ENCODE data around the gene KLHL22.

KLHL22 gene

DNA sequence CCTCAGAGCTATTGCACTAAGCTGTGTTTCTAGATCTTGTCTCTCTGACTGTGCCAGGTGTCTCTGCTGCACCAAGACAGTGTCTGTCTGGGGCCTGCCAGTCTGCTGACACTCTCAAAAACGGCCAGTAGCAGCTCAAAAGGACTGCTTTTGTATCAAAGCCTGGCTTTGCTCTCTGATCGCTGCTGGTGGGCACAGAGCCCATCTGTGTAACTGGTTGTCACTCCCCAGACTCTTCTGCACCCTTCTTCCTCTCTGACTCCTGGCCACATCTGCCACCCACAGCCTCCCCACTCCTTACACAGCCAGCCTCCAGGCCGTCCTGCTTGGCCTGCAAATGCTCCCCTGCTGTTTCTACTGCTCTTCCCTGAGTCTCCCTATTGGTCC lies 38.3 kb upstream of the KLHL22 start:
- ATAC-seq (ENCODE audit: insufficient read depth, low read depth) (peak; percentile 34; the same call in 1 of the 3 replicates), DNase-seq (no peak)
- Histone ChIP-seq H3K4me3 (ENCODE audit: low read depth in 1 of 2, low read length in 2 of 2) (no peak overlapping the region), H3K36me3 (ENCODE audit: insufficient read depth, low read length) (peaks cover 66% of the 10 kb centered on the region), H3K27ac (ENCODE audit: low read length) (no peak overlapping the region), H3K4me2 (ENCODE audit: insufficient read depth, low read length) (no peak overlapping the region), H3K79me2 (ENCODE audit: insufficient read depth, low read length) (peaks cover 87% of the 10 kb centered on the region), H3K27me3 (ENCODE audit: insufficient read depth, low read length, poor library complexity) (no peaks in the 10 kb centered on the region), H3K9me3 (ENCODE audit: insufficient read depth, low read length, severe bottlenecking) (no peaks in the 10 kb centered on the region), H4K20me1 (ENCODE audit: insufficient read depth, low read length) (peaks cover 78% of the 10 kb centered on the region), H3K9ac (ENCODE audit: low read depth, low read length) (no peak overlapping the region), H2AFZ (ENCODE audit: low read depth, low read length) (no peak overlapping the region), H3K4me1 (ENCODE audit: insufficient read depth, low read length) (no peaks in the 10 kb centered on the region; the same call in 1 of the 2 replicates)
- TF ChIP-seq, protein P1, sequence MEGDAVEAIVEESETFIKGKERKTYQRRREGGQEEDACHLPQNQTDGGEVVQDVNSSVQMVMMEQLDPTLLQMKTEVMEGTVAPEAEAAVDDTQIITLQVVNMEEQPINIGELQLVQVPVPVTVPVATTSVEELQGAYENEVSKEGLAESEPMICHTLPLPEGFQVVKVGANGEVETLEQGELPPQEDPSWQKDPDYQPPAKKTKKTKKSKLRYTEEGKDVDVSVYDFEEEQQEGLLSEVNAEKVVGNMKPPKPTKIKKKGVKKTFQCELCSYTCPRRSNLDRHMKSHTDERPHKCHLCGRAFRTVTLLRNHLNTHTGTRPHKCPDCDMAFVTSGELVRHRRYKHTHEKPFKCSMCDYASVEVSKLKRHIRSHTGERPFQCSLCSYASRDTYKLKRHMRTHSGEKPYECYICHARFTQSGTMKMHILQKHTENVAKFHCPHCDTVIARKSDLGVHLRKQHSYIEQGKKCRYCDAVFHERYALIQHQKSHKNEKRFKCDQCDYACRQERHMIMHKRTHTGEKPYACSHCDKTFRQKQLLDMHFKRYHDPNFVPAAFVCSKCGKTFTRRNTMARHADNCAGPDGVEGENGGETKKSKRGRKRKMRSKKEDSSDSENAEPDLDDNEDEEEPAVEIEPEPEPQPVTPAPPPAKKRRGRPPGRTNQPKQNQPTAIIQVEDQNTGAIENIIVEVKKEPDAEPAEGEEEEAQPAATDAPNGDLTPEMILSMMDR (IDR thresholded peaks at IDR 0.05; ENCODE audit: borderline replicate concordance, extremely low read depth, low read length, poor library complexity, severe bottlenecking), result no peak
- no peak for TF ChIP-seq EZH2 (IDR thresholded peaks at IDR 0.05; ENCODE audit: borderline replicate concordance, low read depth, low read length, severe bottlenecking)

DNA sequence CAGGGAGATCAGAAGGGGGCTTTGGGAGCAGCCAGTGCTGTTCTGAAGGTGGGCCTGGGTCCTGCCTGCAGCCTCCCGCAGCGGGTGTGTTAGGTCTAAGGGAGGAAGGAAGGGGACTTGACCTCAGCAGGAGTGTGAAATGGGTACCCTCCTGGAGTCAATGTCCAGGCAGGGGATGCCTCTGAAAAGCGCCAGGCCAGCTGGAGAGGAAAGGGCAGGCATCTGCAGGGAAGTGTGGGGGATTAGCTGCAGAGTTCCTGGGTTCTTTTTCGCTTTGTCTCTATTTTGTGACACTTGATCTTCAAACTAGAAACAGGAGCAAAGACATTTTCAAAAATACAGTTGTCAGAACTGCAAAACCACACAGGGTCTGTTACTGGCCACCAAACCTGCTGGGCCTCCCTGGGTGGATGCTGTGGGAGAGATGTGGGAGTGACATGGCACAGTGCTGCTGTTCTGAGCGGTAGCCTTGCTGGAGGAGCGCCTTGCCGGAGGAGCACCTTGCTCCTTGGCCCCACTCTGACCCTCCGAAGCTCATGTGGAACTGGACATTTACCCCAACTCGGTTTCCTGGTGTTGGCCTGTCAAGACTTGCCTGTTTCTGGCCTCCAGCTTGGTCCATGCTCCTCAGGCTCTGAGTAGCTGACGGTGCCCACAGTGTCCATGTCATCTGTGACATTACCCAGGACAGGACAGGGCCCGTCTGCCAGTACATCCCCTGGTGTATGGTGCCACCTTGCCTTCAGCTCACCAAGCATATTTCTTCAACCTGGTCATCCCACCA lies 37.7 kb upstream of the KLHL22 start:
- no peak for DNase-seq
- Histone ChIP-seq H3K9me3 (ENCODE audit: insufficient read depth, low read length, severe bottlenecking) (no peaks in the 10 kb centered on the region), H3K4me2 (ENCODE audit: insufficient read depth, low read length) (no peak overlapping the region), H3K36me3 (ENCODE audit: insufficient read depth, low read length) (peaks cover 66% of the 10 kb centered on the region), H3K27ac (ENCODE audit: low read length) (no peak overlapping the region), H3K4me3 (ENCODE audit: low read depth in 1 of 2, low read length in 2 of 2) (no peak overlapping the region), H3K4me1 (ENCODE audit: insufficient read depth, low read length) (no peaks in the 10 kb centered on the region; the same call in 1 of the 2 replicates), H4K20me1 (ENCODE audit: insufficient read depth, low read length) (peaks cover 84% of the 10 kb centered on the region), H2AFZ (ENCODE audit: low read depth, low read length) (no peak overlapping the region), H3K27me3 (ENCODE audit: insufficient read depth, low read length, poor library complexity) (no peaks in the 10 kb centered on the region), H3K9ac (ENCODE audit: low read depth, low read length) (no peak overlapping the region), H3K79me2 (ENCODE audit: insufficient read depth, low read length) (peaks cover 90% of the 10 kb centered on the region)
- TF ChIP-seq, protein P1 (IDR thresholded peaks at IDR 0.05; ENCODE audit: borderline replicate concordance, extremely low read depth, low read length, poor library complexity, severe bottlenecking), result no peak
- TF ChIP-seq EZH2 (IDR thresholded peaks at IDR 0.05; ENCODE audit: borderline replicate concordance, low read depth, low read length, severe bottlenecking), result no peak
- ATAC-seq (ENCODE audit: insufficient read depth, low read depth), result 0 out of 3 replicates have a peak, but pooled peaks have one; percentile 6

DNA sequence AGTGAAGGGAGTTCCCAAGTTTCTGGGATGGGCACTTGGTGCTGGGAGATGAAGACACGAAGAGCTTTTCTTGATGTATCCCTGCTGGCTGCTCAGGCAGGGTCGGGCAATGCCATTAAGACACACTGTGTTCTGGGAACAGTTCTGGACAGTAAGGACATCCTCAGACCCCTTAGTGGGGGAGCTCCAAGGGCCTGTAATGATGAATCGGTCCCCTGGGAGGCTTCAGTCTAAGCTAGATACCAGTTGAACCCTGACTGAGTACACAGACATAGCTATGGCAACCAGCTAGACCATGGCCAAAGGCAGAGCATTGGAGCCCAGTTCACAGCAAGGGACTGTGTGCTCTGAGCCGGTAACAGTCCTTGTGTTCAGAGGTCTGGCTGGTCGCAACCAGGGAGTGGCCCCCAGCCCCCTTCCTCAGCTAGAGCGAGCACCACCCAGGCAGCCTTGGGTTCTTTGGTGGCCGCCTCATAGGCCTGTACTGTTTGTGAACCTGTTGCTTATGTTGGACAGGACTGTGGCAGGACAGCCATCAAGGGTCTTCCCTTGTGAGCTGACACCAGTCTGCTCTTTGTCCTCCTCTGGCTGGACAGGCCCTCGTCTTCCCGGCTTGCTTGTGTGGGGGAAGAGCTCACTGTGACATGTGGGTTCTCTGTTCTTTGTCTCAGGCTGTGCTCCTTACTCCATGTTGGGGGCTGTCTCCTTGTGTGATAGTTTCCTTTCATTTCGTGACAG lies 36.8 kb upstream of the KLHL22 start:
- DNase-seq (no peak), ATAC-seq (ENCODE audit: insufficient read depth, low read depth) (no peak)
- peaks cover 90% of the 10 kb centered on the region for H3K79me2 ChIP-seq (ENCODE audit: insufficient read depth, low read length)
- H3K9ac ChIP-seq (ENCODE audit: low read depth, low read length), result no peak overlapping the region
- H3K27me3 ChIP-seq (ENCODE audit: insufficient read depth, low read length, poor library complexity), result no peaks in the 10 kb centered on the region
- H4K20me1 ChIP-seq (ENCODE audit: insufficient read depth, low read length), result peaks cover 82% of the 10 kb centered on the region
- no peak for TF ChIP-seq EZH2 (IDR thresholded peaks at IDR 0.05; ENCODE audit: borderline replicate concordance, low read depth, low read length, severe bottlenecking)
- TF ChIP-seq, protein P1 (IDR thresholded peaks at IDR 0.05; ENCODE audit: borderline replicate concordance, extremely low read depth, low read length, poor library complexity, severe bottlenecking), result no peak
- no peak overlapping the region for H3K4me2 ChIP-seq (ENCODE audit: insufficient read depth, low read length)
- no peak overlapping the region for H2AFZ ChIP-seq (ENCODE audit: low read depth, low read length)
- H3K4me3 ChIP-seq (ENCODE audit: low read depth in 1 of 2, low read length in 2 of 2), result no peak overlapping the region
- no peaks in the 10 kb centered on the region for H3K9me3 ChIP-seq (ENCODE audit: insufficient read depth, low read length, severe bottlenecking)
- H3K27ac ChIP-seq (ENCODE audit: low read length), result no peak overlapping the region
- H3K4me1 ChIP-seq (ENCODE audit: insufficient read depth, low read length), result no peaks in the 10 kb centered on the region; the same call in 1 of the 2 replicates
- peaks cover 63% of the 10 kb centered on the region for H3K36me3 ChIP-seq (ENCODE audit: insufficient read depth, low read length)

Data from DND-41 (cell line).